ENCODE measurements around the gene NRP1. TPM values are rescaled to one million over a fixed set of nuclear protein-coding genes. Genes with fewer than 3 reads are reported as not detected.
"Not testable (repeated sequence)": the region's sequence is repeated elsewhere in the genome, so short reads cannot be mapped to it uniquely, and the experiment has no call there.

Gene NRP1
- total RNA-seq, 2 donors from 2014 or later, result 12.3 to 26.5 TPM

- intact Hi-C loops (cut with DNase I, micrococcal nuclease), result no loop called here
Observed at GRCh38 chr10:33303988-33304387, 30.5 kb downstream of the NRP1 start.

GRCh38 chr10:33302208-33302829, 32.1 kb downstream of the NRP1 start:
- intact Hi-C loops (cut with DNase I, micrococcal nuclease), result no loop called here
- DNase-seq, result no peak
- no peak for ATAC-seq

More at GRCh38 chr10:33303988-33304387, 30.5 kb downstream of the NRP1 start:
- ATAC-seq (no peak), DNase-seq (no peak)

GRCh38 chr10:33301097-33301789, 33.2 kb downstream of the NRP1 start:
- no peak for DNase-seq
- ATAC-seq, result peak; percentile 80
- intact Hi-C loops (cut with DNase I, micrococcal nuclease), result no loop called here

GRCh38 chr10:33300544-33300943, 33.9 kb downstream of the NRP1 start:
- DNase-seq; intact Hi-C loops (cut with DNase I, micrococcal nuclease); ATAC-seq: not testable (repeated sequence)

- DNase-seq (no peak), ATAC-seq (no peak)
- intact Hi-C loops (cut with DNase I, micrococcal nuclease), result no loop called here
Observed at GRCh38 chr10:33298893-33299292, 35.6 kb downstream of the NRP1 start.

- intact Hi-C loops (cut with DNase I, micrococcal nuclease), result no loop called here
- ATAC-seq (no peak), DNase-seq (no peak)
Observed at GRCh38 chr10:33298110-33298509, 36.4 kb downstream of the NRP1 start.

- intact Hi-C loops (cut with DNase I, micrococcal nuclease), result no loop called here
- DNase-seq (no peak), ATAC-seq (no peak)
Observed at GRCh38 chr10:33295851-33296250, 38.6 kb downstream of the NRP1 start.

GRCh38 chr10:33293531-33294170, 40.8 kb downstream of the NRP1 start:
- ATAC-seq (no peak), DNase-seq (no peak)
- intact Hi-C loops (cut with DNase I, micrococcal nuclease), result no loop called here

GRCh38 chr10:33293076-33293475, 41.4 kb downstream of the NRP1 start:
- intact Hi-C loops (cut with DNase I, micrococcal nuclease), result no loop called here
- DNase-seq (no peak), ATAC-seq (no peak)

GRCh38 chr10:33291053-33291592, 43.3 kb downstream of the NRP1 start:
- intact Hi-C loops (cut with DNase I, micrococcal nuclease), result no loop called here
- no peak for ATAC-seq
- DNase-seq, result no peak

- DNase-seq, result no peak
- ATAC-seq, result no peak
- intact Hi-C loops (cut with DNase I, micrococcal nuclease), result no loop called here
Observed at GRCh38 chr10:33290321-33291052, 44.0 kb downstream of the NRP1 start.

GRCh38 chr10:33289776-33290175, 44.7 kb downstream of the NRP1 start:
- no peak for ATAC-seq
- DNase-seq, result no peak
- intact Hi-C loops (cut with DNase I, micrococcal nuclease), result no loop called here

GRCh38 chr10:33288127-33288526, 46.3 kb downstream of the NRP1 start:
- intact Hi-C loops (cut with DNase I, micrococcal nuclease), result no loop called here
- no peak for DNase-seq
- no peak for ATAC-seq

GRCh38 chr10:33287112-33287511, 47.4 kb downstream of the NRP1 start:
- DNase-seq (no peak), ATAC-seq (no peak)
- intact Hi-C loops (cut with DNase I, micrococcal nuclease), result no loop called here

GRCh38 chr10:33286157-33286934, 48.1 kb downstream of the NRP1 start:
- DNase-seq (no peak), ATAC-seq (no peak)
- intact Hi-C loops (cut with DNase I, micrococcal nuclease), result no loop called here

GRCh38 chr10:33284945-33285344, 49.5 kb downstream of the NRP1 start:
- intact Hi-C loops (cut with DNase I, micrococcal nuclease), result no loop called here
- ATAC-seq (no peak), DNase-seq (no peak)

- intact Hi-C loops (cut with DNase I, micrococcal nuclease), result no loop called here
- DNase-seq (no peak), ATAC-seq (no peak)
Observed at GRCh38 chr10:33279811-33280602, 54.5 kb downstream of the NRP1 start.

GRCh38 chr10:33279276-33279675, 55.2 kb downstream of the NRP1 start:
- DNase-seq (no peak), ATAC-seq (no peak)

More at GRCh38 chr10:33279276-33279675, 55.2 kb downstream of the NRP1 start:
- intact Hi-C loops (cut with DNase I, micrococcal nuclease), result no loop called here

Data from left colon (tissue), 2 donors.